Spleen (tissue), 11 donors: ENCODE data around the gene PHF21B. TPM values are rescaled to one million over a fixed set of nuclear protein-coding genes. Genes with fewer than 3 reads are reported as not detected.

Experiments
- DNase-seq: peaks from one replicate; pipeline ENCODE4 v3.0.0-alpha.2; 2020
- H3K27ac ChIP-seq, 8 donors: fragments of 200-600 bp; sonication (generic) in 7 of 8; 1 replicate in 4 of 8; 2 replicates in 4 of 8; pipeline versions ENCODE4 v1.5.0 to v1.8.0; 2016 to 2021; ENCODE audit warnings: inconsistent platforms in 4 of 8, mild to moderate bottlenecking in 4 of 8, moderate library complexity in 1 of 8
- H3K27me3 ChIP-seq, 7 donors: fragments of 200-600 bp; sonication (generic) in 6 of 7; replicated peaks in 1 of 7; 1 replicate in 4 of 7; 2 replicates in 3 of 7; pipeline versions ENCODE4 v1.5.0 to v1.8.0; 2016 to 2021; ENCODE audit warnings: inconsistent platforms in 3 of 7, mild to moderate bottlenecking in 1 of 7
- H3K36me3 ChIP-seq, 6 donors: fragments of 200-600 bp; sonication (generic) in 5 of 6; 1 replicate in 4 of 6; 2 replicates in 2 of 6; pipeline versions ENCODE4 v1.5.0 to v1.8.0; 2016 to 2021; ENCODE audit warnings: inconsistent platforms in 2 of 6
- H3K4me1 ChIP-seq, 6 donors: fragments of 200-600 bp; sonication (generic) in 5 of 6; 1 replicate in 3 of 6; 2 replicates in 3 of 6; pipeline versions ENCODE4 v1.5.0 to v1.8.0; 2016 to 2021; ENCODE audit warnings: inconsistent platforms in 3 of 6
- H3K4me3 ChIP-seq, 8 donors: fragments of 200-600 bp; sonication (generic) in 7 of 8; 1 replicate in 4 of 8; 2 replicates in 4 of 8; pipeline versions ENCODE4 v1.5.0 to v1.8.0; 2016 to 2021; ENCODE audit warnings: inconsistent platforms in 4 of 8, mild to moderate bottlenecking in 4 of 8, moderate library complexity in 2 of 8
- H3K9me3 ChIP-seq, 8 donors: fragments of 200-600 bp; sonication (generic) in 7 of 8; 1 replicate in 4 of 8; 2 replicates in 4 of 8; pipeline versions ENCODE4 v1.5.0 to v1.8.0; 2016 to 2021; ENCODE audit warnings: inconsistent platforms in 4 of 8
- POLR2A ChIP-seq, 3 donors: fragments of 450-650 bp; IDR thresholded peaks; one replicate each; pipeline ENCODE4 v1.5.1; 2017; ENCODE audit warnings: antibody characterized with exemption in 3 of 3, mild to moderate bottlenecking in 1 of 3
- POLR2AphosphoS5 ChIP-seq, 3 donors: sonication (generic); formaldehyde crosslinking; IDR thresholded peaks; one replicate each; pipeline ENCODE4 v1.5.1; 2017; ENCODE audit warnings: antibody characterized with exemption in 3 of 3
- WGBS, 5 donors: extraction: QIAGEN DNeasy Blood & Tissue Kit in 3 of 5; methylation state at CpG; one replicate each; pipeline versions ENCODE4 v1.1.5 to v1.1.7; 2013 to 2018; 5-methylcytosine and 5-hydroxymethylcytosine counted together
- intact Hi-C: fragments of 100-400 bp; cut with DNase I; formaldehyde crosslinking; loops from one replicate; pipeline ENCODE4 v1.15.0; 2023; ENCODE audit warnings: low total_unique reads
- polyA plus RNA-seq, 3 donors: library from polyadenylated mRNA; stranded (reverse); fragments of 200-250 nt; gene quantifications; one replicate each; pipeline ENCODE4 v1.2.1, GENCODE V29; 2013
- total RNA-seq, 7 donors: library from RNA; depleted of rRNA in 3 of 7; stranded (reverse); fragments of >200 nt in 3 of 7; fragmentation: NEBNext Ultra II Directional in 4 of 7; extraction: Animal tissue kit (Norgen Biotek cat#: 25700) in 4 of 7; gene quantifications; one replicate each; pipeline versions ENCODE4 v1.1.0 to v1.2.1, GENCODE V29; 2016 to 2021
- TF ChIP-seq, protein P1 (sequence below), 11 experiments: fragments of 200-600 bp in 7 of 11; fragments of 450-650 bp in 4 of 11; sonication (generic) in 4 of 11; IDR thresholded peaks in 8 of 11; conservative IDR thresholded peaks in 3 of 11; 1 replicate in 7 of 11; 2 replicates in 4 of 11; pipeline versions ENCODE4 v1.4.0 to v1.8.0; 2016 to 2021; ENCODE audit warnings: antibody characterized with exemption in 11 of 11, inconsistent platforms in 4 of 11, mild to moderate bottlenecking in 1 of 11
- donor health status: healthy with polysubstance abuse.
- donor health status: DM: no; HTN: no; CAD: no; lungs with moderate emphysema.
- donor health status: DM: no; HTN: no; CAD: no.
- donor health status: Bipolar disorder and iron deficiency.
- donor health status: healthy.
- donor health status: DM: no; HTN: no; CAD: no.
- donor health status: DM: yes; HTN: yes; CAD: no.

PHF21B gene
- total and polyA plus RNA-seq, 10 donors: 0.03 to 0.46 (median 0.09) TPM; not detected in 4

DNA sequence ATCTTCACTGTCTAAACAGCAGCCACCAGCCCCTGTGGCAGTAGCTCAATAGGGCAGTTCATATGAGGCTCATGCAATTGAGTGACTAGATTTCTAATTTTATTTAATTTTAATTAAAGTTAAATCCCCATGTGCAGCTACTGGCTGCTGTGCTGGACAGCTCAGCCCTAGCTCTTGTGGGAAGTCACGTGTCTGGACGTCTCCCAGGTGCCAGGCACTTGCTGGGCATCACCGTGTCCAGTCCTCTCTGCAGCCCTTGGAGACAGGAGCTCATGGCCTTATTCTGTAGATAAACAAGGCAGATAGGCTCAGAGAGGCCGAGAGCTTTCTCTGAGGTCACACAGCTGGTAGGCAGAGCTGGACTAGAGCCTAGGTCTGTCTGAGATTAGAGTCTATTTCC lies 162.4 kb downstream of the PHF21B start:
- H3K27ac ChIP-seq: no peak overlapping the region
- intact Hi-C loops: no loop called here
- WGBS, 5 donors: 65 to 92% (median 80%) methylated on average over 4 of the region's 4 CpGs
- H3K36me3 ChIP-seq: peaks cover 0 to 47% (median 0%) of the 10 kb centered on the region in 6 donors
- no peak for TF ChIP-seq POLR2A (IDR thresholded peaks at IDR 0.05)
- TF ChIP-seq, protein P1, sequence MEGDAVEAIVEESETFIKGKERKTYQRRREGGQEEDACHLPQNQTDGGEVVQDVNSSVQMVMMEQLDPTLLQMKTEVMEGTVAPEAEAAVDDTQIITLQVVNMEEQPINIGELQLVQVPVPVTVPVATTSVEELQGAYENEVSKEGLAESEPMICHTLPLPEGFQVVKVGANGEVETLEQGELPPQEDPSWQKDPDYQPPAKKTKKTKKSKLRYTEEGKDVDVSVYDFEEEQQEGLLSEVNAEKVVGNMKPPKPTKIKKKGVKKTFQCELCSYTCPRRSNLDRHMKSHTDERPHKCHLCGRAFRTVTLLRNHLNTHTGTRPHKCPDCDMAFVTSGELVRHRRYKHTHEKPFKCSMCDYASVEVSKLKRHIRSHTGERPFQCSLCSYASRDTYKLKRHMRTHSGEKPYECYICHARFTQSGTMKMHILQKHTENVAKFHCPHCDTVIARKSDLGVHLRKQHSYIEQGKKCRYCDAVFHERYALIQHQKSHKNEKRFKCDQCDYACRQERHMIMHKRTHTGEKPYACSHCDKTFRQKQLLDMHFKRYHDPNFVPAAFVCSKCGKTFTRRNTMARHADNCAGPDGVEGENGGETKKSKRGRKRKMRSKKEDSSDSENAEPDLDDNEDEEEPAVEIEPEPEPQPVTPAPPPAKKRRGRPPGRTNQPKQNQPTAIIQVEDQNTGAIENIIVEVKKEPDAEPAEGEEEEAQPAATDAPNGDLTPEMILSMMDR (IDR thresholded peaks at IDR 0.05 in 8 of 11, conservative IDR thresholded peaks at IDR 0.05 in 3 of 11): no peak
- TF ChIP-seq POLR2AphosphoS5 (IDR thresholded peaks at IDR 0.05): no peak
- H3K4me1 ChIP-seq: no peaks in the 10 kb centered on the region
- no peak overlapping the region for H3K4me3 ChIP-seq
- DNase-seq: no peak
- H3K9me3 ChIP-seq: peaks cover 0 to 18% (median 15%) of the 10 kb centered on the region in 8 donors
- peaks cover 0 to 4% (median 0%) of the 10 kb centered on the region in 7 donors for H3K27me3 ChIP-seq

DNA sequence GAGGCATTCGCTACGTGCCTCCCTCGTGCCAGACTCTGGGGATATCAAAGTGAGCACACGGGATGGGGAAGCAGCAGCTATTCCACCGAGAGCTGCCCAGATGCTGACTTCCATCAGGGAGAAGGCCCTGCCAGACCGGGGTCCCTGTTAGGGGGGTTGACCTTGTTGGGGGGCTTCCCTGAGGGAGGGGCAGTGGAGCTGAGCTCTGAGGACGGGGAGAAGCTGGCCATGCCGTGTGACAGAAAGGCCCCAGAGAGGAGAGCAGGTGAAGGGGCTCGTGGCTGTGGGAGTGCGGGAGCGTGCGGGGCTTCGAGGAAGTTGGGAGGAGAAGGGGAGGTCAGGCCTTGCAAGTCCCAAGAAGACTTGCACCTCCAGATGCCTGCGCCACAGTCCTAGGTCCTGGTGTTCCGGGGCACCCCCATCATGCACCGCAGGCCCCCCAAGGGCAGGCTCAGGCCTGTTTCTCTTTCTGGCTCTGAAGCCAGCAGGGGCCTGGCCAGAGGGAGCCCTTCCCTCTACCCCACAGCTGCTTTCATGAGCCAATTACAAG lies 163.0 kb downstream of the PHF21B start:
- Histone ChIP-seq H3K4me3 (no peak overlapping the region), H3K9me3 (peaks cover 0 to 18% (median 15%) of the 10 kb centered on the region in 8 donors), H3K36me3 (peaks cover 0 to 47% (median 0%) of the 10 kb centered on the region in 6 donors), H3K4me1 (no peaks in the 10 kb centered on the region), H3K27me3 (peaks cover 0 to 4% (median 0%) of the 10 kb centered on the region in 7 donors), H3K27ac (no peak overlapping the region)
- intact Hi-C loops: no loop called here
- no peak for DNase-seq
- TF ChIP-seq POLR2AphosphoS5 (IDR thresholded peaks at IDR 0.05) (no peak), POLR2A (IDR thresholded peaks at IDR 0.05) (no peak)
- TF ChIP-seq, protein P1 (IDR thresholded peaks at IDR 0.05 in 8 of 11, conservative IDR thresholded peaks at IDR 0.05 in 3 of 11): no peak
- 86 to 89% (median 87%) methylated on average over 14 to 16 of the region's 16 CpGs for WGBS, 5 donors

DNA sequence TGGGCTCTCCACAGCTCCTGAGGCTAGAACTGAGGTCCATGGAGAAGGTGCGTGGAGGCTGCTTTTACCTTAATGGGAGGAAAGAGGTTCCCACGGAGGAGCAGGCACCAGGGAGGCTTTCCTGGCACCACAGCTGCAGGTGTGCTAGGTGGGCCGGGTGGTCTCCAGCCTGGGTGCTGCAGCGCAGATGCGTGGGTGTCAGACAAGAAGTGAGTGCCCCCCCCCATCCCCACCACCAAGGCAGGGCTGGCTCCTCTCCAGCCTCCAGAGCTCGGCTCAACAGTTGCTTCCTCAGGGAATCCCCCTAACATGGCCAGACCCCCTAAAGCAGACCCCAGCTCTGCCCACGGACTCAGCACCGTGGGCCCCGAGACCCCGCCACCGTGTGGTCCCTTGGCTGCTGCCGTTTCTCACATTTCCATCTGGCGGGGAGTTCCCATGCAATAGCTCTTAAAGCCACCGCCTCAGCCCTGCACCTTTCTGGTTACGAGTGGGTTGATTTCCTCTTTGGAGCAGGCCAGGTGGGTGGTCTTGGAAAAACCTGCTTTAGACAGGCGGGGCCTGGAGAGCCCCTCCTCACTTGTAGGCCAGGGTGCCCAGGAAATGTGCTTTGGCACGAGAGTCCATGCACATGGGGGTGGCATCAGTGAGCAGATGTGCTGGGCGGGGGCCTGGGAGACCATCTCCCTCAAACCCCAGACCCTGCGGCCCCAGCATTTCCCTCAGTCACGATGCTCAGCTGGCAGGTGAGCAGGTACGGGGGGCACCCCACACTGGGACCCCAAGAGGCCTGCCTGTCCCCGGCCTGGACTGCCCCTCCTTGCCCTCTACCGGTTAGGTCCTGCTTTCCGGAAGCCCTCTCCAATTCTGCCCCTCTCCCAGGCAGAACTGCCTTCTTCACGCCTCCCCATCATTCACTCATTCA lies 163.7 kb downstream of the PHF21B start:
- Histone ChIP-seq H3K27me3 (peaks cover 0 to 7% (median 0%) of the 10 kb centered on the region in 7 donors), H3K27ac (no peak overlapping the region), H3K4me1 (no peaks in the 10 kb centered on the region), H3K36me3 (peaks cover 0 to 48% (median 0%) of the 10 kb centered on the region in 6 donors), H3K9me3 (peaks cover 0 to 18% (median 15%) of the 10 kb centered on the region in 8 donors), H3K4me3 (no peak overlapping the region)
- WGBS, 5 donors: 83 to 91% (median 86%) methylated on average over 22 to 25 of the region's 25 CpGs
- DNase-seq: no peak
- no peak for TF ChIP-seq POLR2A (IDR thresholded peaks at IDR 0.05)
- TF ChIP-seq, protein P1 (IDR thresholded peaks at IDR 0.05 in 8 of 11, conservative IDR thresholded peaks at IDR 0.05 in 3 of 11): no peak
- no peak for TF ChIP-seq POLR2AphosphoS5 (IDR thresholded peaks at IDR 0.05)
- intact Hi-C loops: no loop called here

DNA sequence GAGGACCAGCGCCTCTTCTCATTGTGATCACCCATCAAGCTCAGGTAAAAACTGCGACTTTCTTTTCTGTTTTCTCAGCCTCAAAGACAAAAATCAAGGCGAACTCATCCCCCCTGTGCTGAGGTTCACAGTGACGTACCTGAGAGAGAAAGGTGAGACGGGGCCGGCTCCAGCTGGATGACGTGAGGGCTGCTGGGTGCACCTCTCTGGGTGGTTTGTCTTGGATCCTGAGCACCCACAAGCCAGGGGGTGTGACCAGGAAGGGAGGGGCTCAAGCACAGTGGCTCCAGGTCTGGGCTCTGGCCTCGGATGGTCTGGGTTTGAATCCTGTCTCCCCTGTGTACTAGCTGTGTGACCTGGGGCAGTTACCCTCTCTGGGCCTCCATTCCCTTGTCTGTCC lies 164.6 kb downstream of the PHF21B start:
- Histone ChIP-seq H3K4me3 (no peak overlapping the region), H3K4me1 (no peaks in the 10 kb centered on the region), H3K9me3 (peaks cover 0 to 18% (median 15%) of the 10 kb centered on the region in 8 donors), H3K27me3 (peaks cover 0 to 11% (median 0%) of the 10 kb centered on the region in 7 donors), H3K36me3 (peaks cover 0 to 53% (median 0%) of the 10 kb centered on the region in 6 donors), H3K27ac (no peak overlapping the region)
- TF ChIP-seq POLR2A (IDR thresholded peaks at IDR 0.05) (no peak), POLR2AphosphoS5 (IDR thresholded peaks at IDR 0.05) (no peak)
- TF ChIP-seq, protein P1 (IDR thresholded peaks at IDR 0.05 in 8 of 11, conservative IDR thresholded peaks at IDR 0.05 in 3 of 11): no peak
- 92 to 95% (median 93%) methylated on average over 7 to 8 of the region's 8 CpGs for WGBS, 5 donors
- DNase-seq: no peak
- intact Hi-C loops: no loop called here
